Activated naive CD4-positive, alpha-beta T cell treated with anti-CD3 and anti-CD28 coated beads, Interleukin-2, amount 50 U/mL, for 24 hours (primary cell): ENCODE data around the gene ARHGEF6.

Source experiments
- H3K27ac Mint-ChIP-seq: one replicate; pipeline ENCODE4 v1.8.0; 2021; ENCODE audit warnings: mild to moderate bottlenecking, mixed read lengths
- H3K27me3 Mint-ChIP-seq: one replicate; pipeline ENCODE4 v1.8.0; 2021; ENCODE audit warnings: mixed read lengths
- H3K36me3 Mint-ChIP-seq: one replicate; pipeline ENCODE4 v1.8.0; 2021; ENCODE audit warnings: mixed read lengths
- H3K4me1 Mint-ChIP-seq: one replicate; pipeline ENCODE4 v1.8.0; 2021; ENCODE audit warnings: mixed read lengths
- H3K4me3 Mint-ChIP-seq: one replicate; pipeline ENCODE4 v1.8.0; 2021; ENCODE audit warnings: mild to moderate bottlenecking, mixed read lengths
- H3K9me3 Mint-ChIP-seq: one replicate; pipeline ENCODE4 v1.8.0; 2021; ENCODE audit warnings: mixed read lengths

Gene ARHGEF6

DNA sequence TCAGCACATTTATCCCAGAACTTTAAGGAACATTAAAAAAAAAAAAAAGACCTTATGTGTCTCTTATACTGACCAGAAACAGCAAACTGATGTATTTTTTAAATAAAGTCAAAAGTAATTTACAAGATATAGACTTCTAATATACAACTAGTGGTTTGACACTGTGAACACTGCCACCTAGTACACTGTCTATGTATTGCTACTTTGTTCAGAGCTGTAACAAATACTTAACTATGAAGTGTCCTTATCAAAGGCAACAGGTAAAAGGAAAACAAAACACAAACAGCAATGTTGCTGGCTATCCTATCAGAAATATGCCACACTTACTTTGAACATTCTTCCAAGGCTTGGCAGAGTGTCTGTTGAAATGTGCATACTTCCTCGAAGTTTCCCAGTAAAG lies 72.4 kb downstream of the ARHGEF6 start:
- Mint-ChIP-seq H3K4me3 (no peak overlapping the region), H3K27me3 (no peaks in the 10 kb centered on the region), H3K4me1 (peaks cover 29% of the 10 kb centered on the region), H3K27ac (peak overlapping the region; percentile 68), H3K9me3 (no peaks in the 10 kb centered on the region), H3K36me3 (peaks cover 10% of the 10 kb centered on the region)

DNA sequence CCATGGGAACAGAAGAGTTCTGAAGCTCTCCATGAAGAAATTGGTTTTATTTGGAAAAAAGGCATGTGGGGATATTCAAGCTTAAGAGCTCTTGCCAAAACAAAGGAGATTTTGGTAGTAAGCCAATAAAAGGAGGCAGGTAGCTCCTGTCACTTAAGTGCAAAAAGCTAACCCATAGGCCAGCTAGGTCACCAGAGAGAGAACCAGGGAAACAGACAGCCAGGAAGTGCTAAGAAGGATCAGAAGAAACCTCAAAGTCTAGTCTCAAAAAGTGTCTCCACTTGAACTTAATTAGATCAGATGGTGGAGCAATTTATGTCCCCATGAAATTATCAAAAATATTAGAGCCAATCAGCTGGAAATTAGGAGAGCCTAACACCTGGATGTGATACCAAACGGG lies 83.6 kb downstream of the ARHGEF6 start:
- peak overlapping the region; percentile 95 for H3K27ac Mint-ChIP-seq
- no peaks in the 10 kb centered on the region for H3K27me3 Mint-ChIP-seq
- H3K9me3 Mint-ChIP-seq: peaks cover 6% of the 10 kb centered on the region
- peaks cover 55% of the 10 kb centered on the region for H3K4me1 Mint-ChIP-seq
- H3K36me3 Mint-ChIP-seq: peaks cover 21% of the 10 kb centered on the region
- H3K4me3 Mint-ChIP-seq: peak overlapping the region; percentile 54

DNA sequence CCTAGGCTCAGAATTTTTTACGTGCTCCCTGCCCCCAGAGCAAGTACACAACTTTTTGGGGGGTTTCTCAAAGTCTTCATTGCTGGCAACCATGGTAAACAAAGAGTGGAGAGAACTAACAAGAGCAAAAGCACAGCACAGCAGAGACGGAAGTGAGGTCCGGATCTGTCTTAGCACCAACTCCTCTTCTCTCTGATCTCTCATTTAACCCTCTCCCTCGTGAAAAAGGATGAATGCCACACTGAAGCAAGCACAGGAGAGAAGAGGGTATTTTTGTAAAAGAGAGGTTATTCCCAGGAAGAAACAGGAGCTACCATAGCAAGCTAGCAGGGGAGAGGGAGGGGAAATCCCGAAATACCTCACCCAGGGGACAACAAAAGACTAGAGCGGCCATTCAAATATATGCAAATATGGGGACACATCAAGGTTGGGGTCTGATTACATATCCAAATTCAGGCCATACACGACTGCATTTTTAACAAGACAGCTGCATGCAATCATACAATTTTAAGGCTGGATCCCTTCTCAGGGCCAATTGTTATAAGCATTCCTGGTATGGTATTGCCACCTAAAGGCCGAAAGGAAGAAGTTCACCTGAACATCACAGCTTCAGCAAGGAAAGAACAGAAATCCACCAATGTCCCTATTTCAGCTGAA lies 86.2 kb downstream of the ARHGEF6 start:
- peak overlapping the region; percentile 84 for H3K4me3 Mint-ChIP-seq
- peak overlapping the region; percentile 96 for H3K27ac Mint-ChIP-seq
- peaks cover 12% of the 10 kb centered on the region for H3K36me3 Mint-ChIP-seq
- H3K27me3 Mint-ChIP-seq: no peaks in the 10 kb centered on the region
- no peaks in the 10 kb centered on the region for H3K9me3 Mint-ChIP-seq
- peaks cover 78% of the 10 kb centered on the region for H3K4me1 Mint-ChIP-seq

DNA sequence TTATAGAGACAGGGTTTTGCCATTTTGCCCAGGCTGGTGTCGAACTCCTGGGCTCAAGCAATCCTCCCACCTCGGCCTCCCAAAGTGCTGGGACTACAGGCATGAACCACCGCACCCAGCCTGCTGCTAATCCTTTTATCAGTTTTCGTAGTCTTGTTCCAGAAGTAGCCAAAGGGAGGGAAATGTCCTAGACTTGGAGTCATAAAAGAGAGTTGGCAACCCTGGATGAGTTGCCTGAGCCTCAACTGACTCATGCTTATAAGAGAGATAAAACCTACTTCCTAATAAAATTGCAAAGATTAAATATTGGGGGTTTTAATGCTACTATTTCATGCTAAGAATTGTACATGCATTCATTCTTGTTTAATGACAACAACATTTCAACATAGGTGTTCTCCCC lies 88.5 kb downstream of the ARHGEF6 start:
- Mint-ChIP-seq H3K36me3 (peaks cover 8% of the 10 kb centered on the region), H3K9me3 (peaks cover under 1% of the 10 kb centered on the region), H3K4me1 (peaks cover 86% of the 10 kb centered on the region), H3K27me3 (no peaks in the 10 kb centered on the region), H3K27ac (no peak overlapping the region), H3K4me3 (no peak overlapping the region)

DNA sequence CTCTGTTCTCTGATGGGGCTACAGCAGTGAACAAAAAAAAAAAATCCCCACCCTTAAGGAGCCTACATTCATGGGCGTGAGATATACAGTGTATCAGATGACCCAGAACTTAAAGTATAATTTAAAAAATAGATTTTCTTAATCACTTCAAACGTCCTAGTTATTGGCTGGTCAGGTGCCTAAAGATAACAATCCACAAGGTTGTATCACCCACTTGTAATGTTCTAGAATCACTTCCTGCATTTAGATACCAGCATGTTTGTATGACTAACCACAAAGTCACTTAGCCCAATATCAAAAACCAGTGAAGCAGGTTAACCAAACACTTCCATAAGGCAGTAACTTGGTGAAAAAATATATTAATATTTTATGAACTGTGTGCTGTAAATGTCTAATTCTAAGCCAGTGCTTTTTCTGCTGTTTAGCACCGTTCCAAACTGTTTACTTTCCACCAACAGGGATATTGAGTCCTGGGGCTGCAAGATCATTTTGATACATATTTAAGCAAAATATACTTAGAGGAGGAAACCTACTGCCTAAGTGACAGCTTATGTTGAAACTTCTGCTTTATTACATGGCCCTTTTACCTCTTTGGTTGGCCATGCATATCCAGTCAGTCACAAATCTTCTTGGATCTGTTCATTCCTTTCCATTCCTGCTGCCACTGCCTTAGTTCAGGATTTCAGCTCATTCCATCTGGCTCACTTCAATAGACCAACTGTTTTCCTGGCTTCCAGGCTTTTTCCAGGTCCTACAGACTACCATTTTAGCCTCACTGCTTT lies 89.5 kb downstream of the ARHGEF6 start:
- H3K9me3 Mint-ChIP-seq: peaks cover 4% of the 10 kb centered on the region
- peaks cover 86% of the 10 kb centered on the region for H3K4me1 Mint-ChIP-seq
- peak overlapping the region; percentile 80 for H3K27ac Mint-ChIP-seq
- H3K4me3 Mint-ChIP-seq: peak overlapping the region; percentile 54
- H3K36me3 Mint-ChIP-seq: peaks cover 10% of the 10 kb centered on the region
- H3K27me3 Mint-ChIP-seq: no peaks in the 10 kb centered on the region

DNA sequence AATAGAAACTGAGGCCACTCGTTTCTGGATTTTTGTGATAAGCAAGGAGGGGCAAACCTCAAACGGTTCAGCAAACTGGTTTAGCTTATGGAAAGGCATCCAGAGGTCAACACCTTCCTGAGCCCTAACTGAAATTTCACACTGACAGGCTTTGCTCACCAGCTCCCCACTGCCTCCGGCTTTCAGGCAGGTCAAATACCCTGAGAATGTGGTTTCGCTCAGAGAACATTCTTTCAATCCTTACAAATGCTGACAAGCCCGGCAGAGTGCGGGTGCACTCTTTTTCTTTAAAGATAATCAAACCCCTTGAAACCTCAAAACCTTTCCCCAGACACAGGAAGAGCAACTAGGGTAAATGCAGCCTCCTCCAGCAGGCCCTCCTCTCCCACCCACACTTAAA lies 91.3 kb downstream of the ARHGEF6 start:
- Mint-ChIP-seq H3K4me3 (peak overlapping the region; percentile 70), H3K36me3 (peaks cover 10% of the 10 kb centered on the region), H3K27ac (peak overlapping the region; percentile 90), H3K9me3 (peaks cover 4% of the 10 kb centered on the region), H3K27me3 (no peaks in the 10 kb centered on the region), H3K4me1 (peaks cover 70% of the 10 kb centered on the region)

DNA sequence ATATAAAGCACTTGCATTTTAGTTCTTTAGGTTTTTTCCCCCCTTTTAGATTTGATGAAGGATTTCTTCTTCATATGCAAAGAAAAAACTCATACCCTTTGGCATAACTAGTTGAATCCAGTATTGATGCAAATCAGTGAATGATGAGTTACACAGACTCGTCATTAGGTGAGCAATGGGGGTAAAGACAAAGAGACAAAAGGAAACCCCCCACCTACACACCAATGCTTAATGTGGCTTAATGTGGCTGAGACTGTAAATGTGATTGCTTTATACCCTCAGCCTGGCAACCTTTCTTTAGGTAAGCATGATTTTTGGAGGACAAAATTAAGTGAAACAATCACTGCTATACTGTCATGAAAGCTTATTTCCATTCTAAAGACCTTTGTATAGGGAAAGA lies 93.3 kb downstream of the ARHGEF6 start:
- peak overlapping the region; percentile 83 for H3K4me3 Mint-ChIP-seq

DNA sequence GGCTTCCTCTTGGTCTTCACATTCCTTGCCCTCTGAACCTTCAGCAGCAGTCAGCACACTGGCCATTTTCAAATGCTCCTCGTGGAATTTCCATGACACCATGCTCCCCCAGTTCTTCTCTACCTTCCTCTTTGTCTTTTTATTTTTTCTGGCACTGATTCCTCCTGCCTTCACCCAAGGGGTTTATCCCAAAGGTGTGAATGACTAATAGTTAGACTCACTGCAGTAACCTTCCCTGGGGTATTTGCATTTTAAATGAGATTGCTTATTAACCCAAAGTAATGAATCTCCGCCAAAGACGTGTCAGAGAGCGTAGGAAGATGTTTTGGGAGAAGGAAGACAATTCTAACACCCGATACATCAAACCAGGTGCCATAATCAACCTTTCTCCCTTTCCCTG lies 96.6 kb downstream of the ARHGEF6 start:
- Mint-ChIP-seq H3K9me3 (peaks cover 4% of the 10 kb centered on the region), H3K4me3 (no peak overlapping the region), H3K36me3 (peaks cover 17% of the 10 kb centered on the region)

More for the DNA sequence above, 93.3 kb downstream of the ARHGEF6 start:
- Mint-ChIP-seq H3K27me3 (no peaks in the 10 kb centered on the region), H3K4me1 (peaks cover 54% of the 10 kb centered on the region), H3K27ac (peak overlapping the region; percentile 99), H3K36me3 (peaks cover 10% of the 10 kb centered on the region), H3K9me3 (peaks cover 4% of the 10 kb centered on the region)

DNA sequence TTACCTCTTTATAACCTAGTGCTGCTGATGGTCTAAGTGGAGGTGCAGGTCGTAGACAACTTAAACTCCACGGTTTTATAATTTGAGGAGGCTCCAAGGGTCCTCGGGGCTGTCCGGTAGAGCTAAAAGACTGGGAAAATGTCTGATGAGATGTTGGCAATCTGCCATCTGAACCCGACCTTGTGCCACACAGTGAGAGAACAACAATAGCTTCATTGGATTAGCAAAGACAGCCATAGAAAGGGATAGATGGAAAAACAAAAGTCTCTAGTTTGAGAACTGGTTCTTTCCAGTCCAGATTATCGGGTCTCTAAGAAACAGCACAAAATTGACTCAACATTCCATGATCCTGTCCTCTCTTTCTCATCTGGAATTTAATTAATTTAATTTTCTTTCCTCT lies 101.2 kb downstream of the ARHGEF6 start:
- Mint-ChIP-seq H3K27me3 (no peaks in the 10 kb centered on the region), H3K4me3 (no peak overlapping the region), H3K36me3 (peaks cover 13% of the 10 kb centered on the region), H3K27ac (peak overlapping the region; percentile 75), H3K9me3 (no peaks in the 10 kb centered on the region), H3K4me1 (peaks cover 56% of the 10 kb centered on the region)

More for the DNA sequence above, 96.6 kb downstream of the ARHGEF6 start:
- H3K27me3 Mint-ChIP-seq: no peaks in the 10 kb centered on the region
- H3K27ac Mint-ChIP-seq: no peak overlapping the region
- H3K4me1 Mint-ChIP-seq: peaks cover 37% of the 10 kb centered on the region

DNA sequence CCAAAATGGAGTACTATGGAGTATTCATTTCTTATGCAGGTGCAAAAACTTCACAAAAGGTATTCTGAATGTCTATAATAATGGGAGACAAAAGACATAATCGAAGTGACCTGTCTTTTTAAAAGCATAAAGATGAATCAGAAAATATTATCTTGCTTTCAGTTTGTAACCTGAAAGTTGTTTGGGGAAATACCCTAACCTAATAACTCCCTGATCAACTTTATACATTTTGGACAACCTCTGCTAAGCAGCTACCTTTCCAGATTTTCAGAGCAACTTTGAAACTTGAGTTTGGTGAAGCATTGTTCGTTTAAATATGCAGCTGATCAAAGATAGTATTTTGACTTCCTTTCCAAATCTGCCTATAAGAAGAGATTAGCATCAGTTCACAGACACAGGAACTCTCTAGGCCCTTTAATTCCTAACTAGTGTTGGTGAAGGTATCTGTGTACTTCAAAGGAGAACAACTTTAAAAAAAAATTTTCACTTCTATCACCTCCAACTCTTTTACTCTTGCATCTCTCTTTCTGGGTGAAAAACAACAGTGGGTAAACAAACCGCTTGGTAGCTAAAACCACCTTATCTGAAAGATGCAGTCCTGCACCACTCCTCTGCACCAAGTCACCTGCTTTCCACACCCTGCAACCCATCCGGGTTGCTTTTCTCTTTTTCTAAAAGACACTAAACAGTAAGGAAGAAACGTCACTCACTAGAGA lies 106.3 kb downstream of the ARHGEF6 start:
- Mint-ChIP-seq H3K36me3 (peaks cover 15% of the 10 kb centered on the region), H3K4me3 (peak overlapping the region; percentile 79), H3K4me1 (peaks cover 93% of the 10 kb centered on the region), H3K27me3 (no peaks in the 10 kb centered on the region), H3K27ac (peak overlapping the region; percentile 93), H3K9me3 (no peaks in the 10 kb centered on the region)

DNA sequence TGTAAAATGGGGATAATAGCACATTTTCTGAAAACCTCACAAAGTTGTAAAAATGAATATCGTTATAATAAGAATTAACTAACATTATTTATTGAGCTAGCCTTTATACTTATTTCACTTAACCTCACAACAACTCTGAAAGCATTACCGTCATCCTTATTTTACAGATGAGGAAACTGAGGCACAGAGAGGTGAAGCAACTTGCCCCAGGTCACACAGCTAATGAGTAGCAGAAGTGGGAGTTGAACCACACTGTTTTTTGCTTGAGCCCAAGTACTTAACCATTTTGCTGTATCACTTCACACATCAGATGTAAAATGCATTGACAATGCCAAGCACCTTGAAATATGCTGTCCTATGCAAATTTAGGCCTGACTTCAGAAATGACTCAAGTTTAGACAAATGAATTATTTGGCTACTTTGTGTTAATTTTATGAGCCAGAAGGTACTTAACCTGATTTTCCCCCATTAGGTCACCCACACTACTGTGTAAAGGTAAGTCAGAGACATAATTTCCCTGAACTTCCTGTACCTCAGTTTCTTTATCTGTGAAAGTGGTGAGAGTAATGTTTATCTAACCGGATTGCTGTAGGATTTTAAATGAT lies 109.6 kb downstream of the ARHGEF6 start:
- H3K4me3 Mint-ChIP-seq: no peak overlapping the region
- peaks cover 89% of the 10 kb centered on the region for H3K4me1 Mint-ChIP-seq
- H3K9me3 Mint-ChIP-seq: no peaks in the 10 kb centered on the region
- H3K27ac Mint-ChIP-seq: peak overlapping the region; percentile 80
- H3K36me3 Mint-ChIP-seq: peaks cover 32% of the 10 kb centered on the region
- H3K27me3 Mint-ChIP-seq: no peaks in the 10 kb centered on the region

DNA sequence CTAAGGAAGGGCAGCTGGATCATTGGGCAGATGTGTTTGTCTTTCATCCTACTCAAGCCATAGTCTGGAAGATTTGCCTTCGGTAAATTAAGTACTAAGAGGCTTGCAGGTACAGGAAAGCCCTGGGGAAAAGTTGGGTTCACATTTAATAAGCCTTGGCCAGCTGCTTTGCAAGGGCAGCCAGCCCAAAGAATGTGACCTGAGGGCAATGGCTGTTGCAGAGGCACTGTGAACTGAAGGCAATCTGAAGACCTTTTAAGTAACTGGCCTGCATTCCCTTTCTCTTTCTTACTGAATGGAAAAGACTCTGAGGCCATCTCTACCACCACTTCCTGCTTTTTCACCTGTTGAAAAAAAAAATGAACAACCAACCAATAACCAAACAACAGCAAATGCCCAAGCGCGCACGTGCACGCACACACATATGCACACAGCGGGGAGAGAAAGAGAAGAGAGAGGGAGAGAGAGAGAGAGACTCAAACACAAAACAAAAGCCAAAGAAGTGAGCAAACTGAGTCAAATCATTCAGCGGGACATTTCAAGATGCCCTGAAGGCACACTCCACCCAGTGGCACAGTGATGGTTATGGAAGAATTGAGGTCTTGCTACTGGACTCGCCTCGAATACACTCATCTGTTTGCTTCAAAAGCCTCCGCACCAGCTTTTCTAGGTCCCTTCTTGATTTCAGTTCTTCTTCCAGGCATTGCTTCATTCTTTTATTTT lies 113.1 kb downstream of the ARHGEF6 start:
- Mint-ChIP-seq H3K27me3 (no peaks in the 10 kb centered on the region), H3K27ac (peak overlapping the region; percentile 94), H3K36me3 (peaks cover 42% of the 10 kb centered on the region), H3K9me3 (no peaks in the 10 kb centered on the region), H3K4me3 (no peak overlapping the region), H3K4me1 (peaks cover 78% of the 10 kb centered on the region)

DNA sequence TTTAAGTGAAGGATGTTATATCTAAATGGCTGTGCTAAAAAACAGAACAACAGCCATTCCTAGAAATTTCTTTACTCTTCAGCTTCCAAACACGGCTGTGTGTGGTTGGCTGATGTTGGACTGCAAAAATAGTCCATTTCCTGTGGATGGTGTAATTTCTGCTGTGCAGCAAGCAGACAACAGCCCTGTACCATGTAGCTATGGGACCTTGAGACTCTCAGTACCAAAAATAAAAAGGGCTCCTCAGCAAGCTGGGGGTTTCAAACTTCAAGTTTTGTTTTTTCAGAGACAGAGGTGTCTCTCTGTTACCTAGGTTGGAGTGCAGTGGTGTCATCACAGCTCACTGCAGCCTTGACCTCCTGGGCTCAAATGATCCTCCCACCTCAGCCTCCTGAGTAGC lies 114.6 kb downstream of the ARHGEF6 start:
- Mint-ChIP-seq H3K36me3 (peaks cover 41% of the 10 kb centered on the region), H3K9me3 (peaks cover 3% of the 10 kb centered on the region), H3K4me1 (peaks cover 76% of the 10 kb centered on the region), H3K27ac (no peak overlapping the region), H3K27me3 (no peaks in the 10 kb centered on the region), H3K4me3 (no peak overlapping the region)

DNA sequence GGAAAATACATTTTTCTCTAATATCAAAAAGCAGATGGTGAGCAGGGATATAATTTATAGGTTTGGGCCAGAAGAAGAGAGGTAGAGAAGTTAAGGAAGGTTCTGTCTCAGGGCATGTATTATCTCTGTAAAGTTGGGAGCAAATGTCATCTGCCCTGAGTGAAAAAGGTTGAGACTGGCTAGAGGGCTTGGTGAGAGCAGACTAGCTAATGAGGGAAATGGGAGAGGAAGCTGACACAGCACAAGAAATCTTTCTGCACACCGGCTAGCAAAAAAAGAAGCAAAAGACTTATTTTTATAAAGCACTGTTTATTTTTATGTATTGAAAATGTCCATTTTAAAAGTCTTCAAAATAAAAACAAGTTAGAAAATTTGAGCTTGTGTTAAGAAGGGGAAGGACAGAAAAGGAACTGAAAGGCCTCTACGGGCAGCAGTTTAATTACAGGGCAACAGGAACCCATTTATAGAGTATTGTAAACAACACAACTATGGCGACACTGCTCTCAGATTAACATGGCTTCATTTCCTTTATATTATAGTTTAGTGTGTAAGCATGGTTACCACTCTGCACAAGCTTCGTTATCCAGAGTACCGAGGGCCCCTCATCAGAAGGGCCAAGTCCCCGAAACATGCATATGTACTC lies 115.4 kb downstream of the ARHGEF6 start:
- peaks cover 5% of the 10 kb centered on the region for H3K9me3 Mint-ChIP-seq
- no peaks in the 10 kb centered on the region for H3K27me3 Mint-ChIP-seq
- peak overlapping the region; percentile 27 for H3K4me3 Mint-ChIP-seq
- peaks cover 73% of the 10 kb centered on the region for H3K4me1 Mint-ChIP-seq
- H3K27ac Mint-ChIP-seq: peak overlapping the region; percentile 67
- H3K36me3 Mint-ChIP-seq: peaks cover 41% of the 10 kb centered on the region
